Measurements from ENCODE around the gene ULK4.

DNA sequence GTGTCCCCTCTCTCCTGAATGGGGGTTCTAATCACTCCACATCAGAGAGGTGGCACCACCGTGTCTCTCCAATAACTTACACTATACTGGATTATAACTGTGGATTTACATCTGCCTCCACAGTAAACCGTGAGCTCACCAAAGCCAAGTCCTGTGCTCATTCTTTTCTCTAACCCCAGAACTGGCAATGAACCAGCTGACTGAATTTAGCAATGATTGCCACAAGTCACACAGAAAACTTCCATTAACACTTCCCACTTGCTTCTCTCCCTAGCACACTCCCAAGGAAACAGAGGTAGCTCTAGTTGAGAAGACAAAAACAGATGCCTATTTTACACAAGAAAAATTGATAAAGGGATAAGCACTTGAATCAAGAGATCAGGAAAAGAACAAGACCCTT, 361.3 kb downstream of the ULK4 start:
- TF ChIP-seq, protein P1, sequence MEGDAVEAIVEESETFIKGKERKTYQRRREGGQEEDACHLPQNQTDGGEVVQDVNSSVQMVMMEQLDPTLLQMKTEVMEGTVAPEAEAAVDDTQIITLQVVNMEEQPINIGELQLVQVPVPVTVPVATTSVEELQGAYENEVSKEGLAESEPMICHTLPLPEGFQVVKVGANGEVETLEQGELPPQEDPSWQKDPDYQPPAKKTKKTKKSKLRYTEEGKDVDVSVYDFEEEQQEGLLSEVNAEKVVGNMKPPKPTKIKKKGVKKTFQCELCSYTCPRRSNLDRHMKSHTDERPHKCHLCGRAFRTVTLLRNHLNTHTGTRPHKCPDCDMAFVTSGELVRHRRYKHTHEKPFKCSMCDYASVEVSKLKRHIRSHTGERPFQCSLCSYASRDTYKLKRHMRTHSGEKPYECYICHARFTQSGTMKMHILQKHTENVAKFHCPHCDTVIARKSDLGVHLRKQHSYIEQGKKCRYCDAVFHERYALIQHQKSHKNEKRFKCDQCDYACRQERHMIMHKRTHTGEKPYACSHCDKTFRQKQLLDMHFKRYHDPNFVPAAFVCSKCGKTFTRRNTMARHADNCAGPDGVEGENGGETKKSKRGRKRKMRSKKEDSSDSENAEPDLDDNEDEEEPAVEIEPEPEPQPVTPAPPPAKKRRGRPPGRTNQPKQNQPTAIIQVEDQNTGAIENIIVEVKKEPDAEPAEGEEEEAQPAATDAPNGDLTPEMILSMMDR (conservative IDR thresholded peaks at IDR 0.05; ENCODE audit: low read length): no peak
- no peak for TF ChIP-seq EZH2phosphoT487 (IDR thresholded peaks at IDR 0.05; ENCODE audit: borderline replicate concordance)
